NCI-H1417 treated with DMSO at 0.1 percent for 48 hours (cell line): Measurements from ENCODE around the gene FAM111A.

ENCODE experiments used
- DNase-seq: peaks from one replicate; lab custom pipeline; 2025; lab: John Stamatoyannopoulos, UW

Gene FAM111A

DNA sequence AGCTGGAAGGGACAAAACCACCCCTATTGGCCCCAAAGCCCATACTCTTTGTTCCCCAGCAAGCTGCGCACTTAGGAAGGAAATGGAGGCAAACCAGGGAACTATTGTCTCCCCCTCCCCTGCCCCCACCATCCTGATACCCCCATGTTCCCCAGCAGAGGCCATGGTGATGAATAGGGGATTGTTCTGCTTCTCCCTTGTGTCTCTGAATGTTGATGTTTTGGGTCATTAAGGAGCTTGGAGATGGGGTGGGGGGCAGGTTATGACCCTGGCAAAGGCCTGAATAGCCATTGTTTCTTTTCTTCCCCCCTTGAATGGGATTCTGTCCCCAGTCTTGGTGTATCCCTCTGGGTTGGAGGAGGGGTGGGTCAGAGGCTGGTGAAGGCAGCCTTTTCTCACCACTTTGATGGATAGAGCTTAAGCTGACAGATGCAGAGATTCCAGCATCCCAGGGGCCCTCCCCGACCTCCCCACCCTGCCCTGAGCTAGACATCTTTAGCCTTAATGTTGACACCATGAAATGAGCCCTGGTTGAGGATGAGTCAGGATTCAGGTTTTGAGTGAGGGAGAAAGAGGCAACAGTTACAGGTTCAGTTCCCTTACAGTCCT is 37.6 kb downstream of the FAM111A start:
- no peak for DNase-seq

GRCh38 chr11:59180907-59181306 is 38.3 kb downstream of the FAM111A start:
- DNase-seq, result no peak

DNA sequence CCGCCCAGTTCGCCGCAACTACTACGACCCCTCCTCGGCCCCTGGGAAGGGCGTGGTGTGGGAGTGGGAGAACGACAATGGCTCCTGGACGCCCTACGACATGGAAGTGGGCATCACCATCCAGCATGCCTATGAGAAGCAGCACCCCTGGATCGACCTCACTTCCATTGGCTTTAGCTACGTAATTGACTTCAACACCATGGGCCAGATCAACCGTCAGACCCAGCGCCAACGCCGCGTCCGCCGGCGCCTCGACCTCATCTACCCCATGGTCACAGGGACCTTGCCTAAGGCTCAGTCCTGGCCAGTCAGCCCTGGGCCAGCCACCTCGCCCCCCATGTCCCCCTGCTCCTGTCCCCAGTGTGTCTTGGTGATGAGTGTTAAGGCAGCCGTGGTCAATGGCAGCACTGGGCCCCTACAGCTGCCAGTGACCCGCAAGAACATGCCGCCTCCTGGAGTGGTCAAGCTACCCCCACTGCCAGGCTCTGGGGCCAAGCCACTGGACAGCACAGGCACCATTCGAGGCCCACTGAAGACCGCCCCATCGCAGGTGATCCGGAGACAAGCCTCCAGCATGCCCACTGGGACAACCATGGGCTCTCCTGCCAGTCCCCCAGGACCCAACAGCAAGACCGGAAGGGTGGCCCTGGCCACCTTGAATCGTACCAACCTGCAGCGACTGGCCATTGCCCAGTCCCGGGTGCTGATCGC is 39.2 kb downstream of the FAM111A start:
- no peak for DNase-seq

- no peak for DNase-seq
These were observed 39.9 kb downstream of the FAM111A start for GRCh38 chr11:59182457-59183151.

- DNase-seq, result no peak
These were observed 41.1 kb downstream of the FAM111A start for GRCh38 chr11:59183771-59184170.

- DNase-seq, result no peak
These were observed 42.2 kb downstream of the FAM111A start for GRCh38 chr11:59184691-59185339.

DNA sequence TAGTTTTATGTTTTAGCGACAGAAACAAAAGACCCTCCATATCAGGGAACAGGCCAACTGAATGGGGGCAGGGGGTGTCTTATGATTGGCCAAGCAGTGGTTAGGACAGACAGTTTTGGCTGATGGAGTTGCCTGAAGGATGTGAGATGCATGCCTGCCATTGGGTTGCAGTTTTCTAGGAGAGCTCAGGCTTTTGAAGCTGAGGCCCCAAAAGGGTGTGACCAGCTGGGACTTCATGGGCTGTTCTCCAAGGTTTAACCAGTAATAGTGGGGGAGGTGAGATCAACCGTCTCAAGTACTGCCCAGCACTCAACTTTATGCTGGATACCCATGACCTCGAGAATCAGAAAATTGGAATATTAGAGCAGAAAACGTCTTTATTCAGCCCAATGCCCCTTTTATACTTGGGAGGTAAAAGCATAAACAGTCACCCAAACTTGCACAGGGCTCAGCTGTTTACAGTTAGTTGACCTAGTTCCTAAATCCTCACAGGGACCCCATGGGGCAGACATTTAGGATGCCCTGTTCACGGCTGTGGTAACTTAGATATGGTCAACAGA is 42.8 kb downstream of the FAM111A start:
- DNase-seq, result no peak

DNA sequence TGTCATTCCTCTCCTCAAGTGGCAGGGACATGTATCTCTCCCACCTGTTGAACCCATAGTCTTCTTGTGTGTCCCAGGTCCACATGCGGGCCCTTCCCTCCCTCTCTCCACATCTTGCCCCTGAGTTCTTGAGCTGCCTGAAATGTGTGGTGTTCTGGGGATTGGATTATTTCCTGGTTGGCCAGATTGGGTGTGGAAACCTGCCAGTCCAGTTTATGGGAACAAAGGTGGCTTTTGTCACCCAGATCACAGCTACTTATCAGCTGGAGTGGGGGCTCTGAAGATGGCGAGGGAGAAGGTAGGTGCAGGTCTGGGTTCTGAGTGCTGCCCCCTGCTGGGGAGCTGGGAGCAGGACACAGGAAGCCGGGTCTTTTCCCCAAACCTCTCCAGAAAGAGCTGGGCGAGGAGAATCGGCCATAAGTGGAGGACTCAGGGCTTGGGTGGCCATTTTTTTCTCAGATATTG is 43.5 kb downstream of the FAM111A start:
- DNase-seq, result no peak

DNA sequence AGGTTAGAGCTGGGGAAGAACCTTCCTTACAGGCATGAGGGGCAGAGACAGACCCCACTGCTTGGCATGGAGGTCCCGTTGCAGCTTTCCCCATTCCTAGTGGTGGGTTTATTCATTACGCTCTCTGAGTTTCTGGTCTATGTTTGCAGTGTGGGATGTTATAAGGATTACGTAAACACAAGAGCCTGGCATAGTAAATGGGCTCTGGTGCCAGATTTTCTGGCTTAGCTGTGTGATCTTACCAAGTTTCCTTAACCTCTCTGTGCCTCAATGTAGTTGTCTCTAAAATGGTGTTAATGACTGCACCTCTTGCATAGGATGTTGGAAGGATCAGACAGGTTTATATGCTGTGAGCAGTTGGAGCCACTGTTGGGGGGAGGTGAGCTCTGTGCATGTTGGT is 44.4 kb downstream of the FAM111A start:
- no peak for DNase-seq

- no peak for DNase-seq
These were observed 44.9 kb downstream of the FAM111A start for GRCh38 chr11:59187587-59187986.

- no peak for DNase-seq
These were observed 46.3 kb downstream of the FAM111A start for GRCh38 chr11:59188954-59189353.

DNA sequence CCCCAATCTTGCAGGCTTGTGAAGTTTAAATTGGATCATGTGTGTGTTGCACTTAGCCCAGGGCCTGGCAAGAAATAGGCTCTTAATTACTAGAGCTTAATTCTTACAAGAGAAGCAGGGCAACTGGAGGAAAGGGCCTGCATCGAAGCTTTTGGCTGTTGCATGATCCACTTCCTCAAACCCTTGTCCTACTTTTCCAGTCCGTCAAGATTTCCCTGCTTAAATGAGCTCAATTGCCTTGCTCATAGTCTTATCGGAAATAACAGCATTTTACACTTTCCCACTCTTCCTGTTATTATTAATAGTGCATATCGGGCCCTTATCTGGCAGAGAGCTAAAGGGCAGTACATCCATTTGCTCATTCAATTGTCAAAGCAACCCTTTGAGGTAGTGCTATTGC is 47.3 kb downstream of the FAM111A start:
- DNase-seq, result no peak

GRCh38 chr11:59191095-59191494 is 48.4 kb downstream of the FAM111A start:
- no peak for DNase-seq

DNA sequence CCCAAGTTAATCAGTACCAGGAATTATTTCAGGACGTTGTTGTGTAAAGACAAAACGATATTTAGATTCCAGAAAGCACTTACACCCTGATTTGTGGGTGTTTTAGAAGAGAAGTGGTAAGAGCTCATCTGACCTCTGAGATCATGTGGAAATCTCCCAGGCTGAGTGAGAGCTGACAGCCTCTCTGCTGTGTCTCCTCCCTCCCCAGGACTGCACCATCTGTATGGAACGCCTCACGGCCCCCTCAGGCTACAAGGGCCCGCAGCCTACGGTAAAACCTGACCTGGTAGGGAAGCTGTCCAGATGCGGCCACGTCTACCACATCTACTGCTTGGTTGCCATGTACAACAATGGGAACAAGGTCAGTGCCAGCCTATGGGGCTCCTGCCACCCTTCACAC is 49.2 kb downstream of the FAM111A start:
- no peak for DNase-seq

- DNase-seq, result no peak
These were observed 49.9 kb downstream of the FAM111A start for GRCh38 chr11:59192446-59193020.

- no peak for DNase-seq
These were observed 51.0 kb downstream of the FAM111A start for GRCh38 chr11:59193587-59194130.

GRCh38 chr11:59195586-59195985 is 52.9 kb downstream of the FAM111A start:
- no peak for DNase-seq

DNA sequence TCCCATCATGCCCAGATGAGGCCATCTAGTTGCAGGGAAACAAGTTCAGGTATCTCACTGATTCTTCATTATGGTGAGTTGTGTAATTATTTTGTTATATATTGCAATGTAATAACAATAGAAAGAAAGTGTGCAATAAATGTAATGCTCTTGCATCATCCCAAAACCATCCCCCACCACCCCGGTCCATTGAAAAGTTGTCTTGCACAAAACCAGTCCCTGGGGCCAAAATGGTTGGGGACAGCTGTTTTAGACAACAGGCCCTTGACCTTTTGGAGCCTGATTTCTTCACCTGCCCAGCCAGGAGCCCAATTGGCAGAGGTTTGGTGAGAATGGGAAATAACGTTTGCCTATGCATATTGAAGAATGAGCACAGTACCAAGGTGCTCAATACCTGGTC is 54.1 kb downstream of the FAM111A start:
- no peak for DNase-seq

- DNase-seq, result no peak
These were observed 55.3 kb downstream of the FAM111A start for GRCh38 chr11:59197991-59198390.

DNA sequence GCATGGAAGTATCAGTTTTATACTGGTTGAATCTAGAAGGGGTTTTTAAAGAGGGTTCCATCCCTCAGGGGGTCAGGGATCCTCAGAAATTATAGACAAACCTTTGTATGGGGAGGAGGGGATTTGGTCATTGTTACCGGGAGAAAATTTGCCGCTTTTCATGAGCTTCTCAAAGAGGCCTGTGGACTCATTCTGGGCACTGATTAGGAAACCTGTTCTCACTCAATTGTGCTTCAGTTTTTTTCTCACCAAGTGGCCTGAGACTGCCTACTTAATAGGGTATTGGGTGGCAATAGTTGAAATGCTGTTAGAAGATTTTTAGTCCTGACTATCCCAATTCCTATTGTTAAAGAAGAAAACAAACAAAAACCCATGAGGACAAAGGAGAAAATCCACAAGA is 56.1 kb downstream of the FAM111A start:
- no peak for DNase-seq

DNA sequence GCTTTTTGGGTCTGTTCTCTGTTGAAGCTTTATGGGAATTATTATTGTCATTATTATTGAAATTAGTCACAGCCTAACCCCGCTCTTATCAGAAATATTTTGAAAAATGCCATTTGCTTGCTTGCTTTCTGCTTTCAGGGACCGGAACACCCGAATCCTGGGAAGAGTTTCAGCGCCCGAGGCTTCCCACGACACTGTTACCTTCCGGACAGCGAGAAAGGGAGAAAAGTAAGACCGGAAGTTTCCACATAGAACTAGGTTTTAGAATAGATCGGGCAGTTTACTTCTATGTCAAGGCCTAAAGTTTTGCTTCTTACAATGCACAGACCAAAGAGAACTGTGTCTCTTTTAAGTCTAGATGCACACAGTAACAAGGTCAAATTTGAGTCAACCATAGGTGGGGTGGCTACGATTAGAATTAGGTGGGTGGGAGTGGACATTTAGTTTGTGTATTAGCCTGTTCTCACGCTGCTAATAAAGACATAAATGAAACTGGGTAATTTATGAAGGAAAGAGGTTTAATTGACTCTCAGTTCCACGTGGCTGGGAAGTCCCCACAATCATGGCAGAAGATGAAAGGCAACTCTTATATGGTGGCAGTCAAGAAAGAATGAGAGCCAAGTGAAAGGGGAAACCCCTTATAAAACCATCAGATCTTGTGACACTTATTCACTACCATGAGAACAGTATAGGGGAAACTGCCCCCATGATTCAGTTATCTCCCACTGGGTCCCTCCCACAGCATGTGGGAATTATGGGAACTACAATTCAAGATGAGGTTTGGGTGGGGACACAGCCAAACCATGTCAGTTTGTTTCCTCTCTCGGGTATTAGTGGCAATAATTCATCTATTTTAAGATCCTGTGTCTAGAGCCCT is 57.1 kb downstream of the FAM111A start:
- DNase-seq, result no peak
